NCI-H1694 treated with DMSO at 0.1 percent for 48 hours (cell line): ENCODE data around the gene ICAM1.

Experiments
- DNase-seq: peaks from one replicate; lab custom pipeline; 2025; lab: John Stamatoyannopoulos, UW

The ICAM1 gene

GRCh38 chr19:10321874-10322835 is 51.2 kb downstream of the ICAM1 start:
- no peak for DNase-seq

DNA sequence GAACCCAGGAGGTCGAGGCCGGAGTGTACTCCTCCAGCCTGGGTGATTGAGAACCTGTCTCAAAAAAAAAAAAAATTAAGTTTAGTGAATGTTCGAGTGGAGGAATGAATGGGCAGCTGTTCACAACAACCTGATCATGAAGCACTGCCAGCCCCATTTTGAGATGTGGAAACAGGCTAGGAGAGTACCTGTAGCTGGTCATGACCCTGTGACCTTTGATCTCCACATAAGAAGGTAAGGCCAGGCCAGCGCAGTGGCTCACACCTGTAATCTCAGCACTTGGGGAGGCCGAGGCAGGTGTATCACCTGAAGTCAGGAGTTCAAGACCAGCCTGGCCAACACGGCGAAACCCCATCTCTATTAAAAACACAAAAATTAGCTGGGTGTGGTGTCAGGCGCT is 54.8 kb downstream of the ICAM1 start:
- no peak for DNase-seq

DNA sequence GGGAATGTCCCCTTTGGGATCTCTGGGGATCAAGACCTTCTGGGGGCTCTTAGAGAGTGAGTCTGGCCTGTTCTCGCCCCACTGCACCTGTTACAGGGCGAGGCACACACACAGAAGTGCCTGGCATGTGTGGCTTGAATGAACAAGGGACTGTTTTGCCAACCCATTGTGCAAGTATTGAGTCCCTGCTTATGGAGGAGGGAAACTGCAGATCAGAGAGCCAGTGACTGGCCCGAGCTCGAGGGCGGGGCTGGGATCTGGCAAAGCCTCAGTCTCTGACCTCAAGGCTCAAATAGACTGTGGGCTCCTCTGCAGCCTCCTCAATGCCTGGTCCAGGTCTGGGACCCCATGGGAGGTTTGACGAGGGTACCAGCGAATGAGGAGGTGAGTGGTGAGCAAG is 56.9 kb downstream of the ICAM1 start:
- DNase-seq, result no peak

GRCh38 chr19:10328558-10329429 is 57.9 kb downstream of the ICAM1 start:
- no peak for DNase-seq

DNA sequence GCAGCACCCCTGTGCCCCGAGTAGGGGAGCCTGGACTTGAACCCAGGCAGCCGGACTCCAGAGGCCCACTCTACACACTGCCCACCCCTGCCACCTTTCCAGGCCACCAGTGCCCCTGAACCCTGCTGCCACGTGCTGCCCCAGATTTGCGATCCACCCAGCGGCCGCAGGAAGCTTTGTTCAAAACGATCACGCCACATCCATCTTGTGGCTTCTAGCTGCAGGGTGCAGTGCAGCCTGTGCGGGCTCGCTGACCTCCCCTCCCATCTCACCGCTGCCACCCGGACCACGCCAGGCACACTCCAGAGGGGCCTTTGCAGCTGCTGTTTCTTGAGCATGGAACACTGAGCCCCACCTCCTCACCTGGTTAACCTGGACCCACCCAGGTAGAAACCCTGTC is 58.6 kb downstream of the ICAM1 start:
- DNase-seq, result no peak

GRCh38 chr19:10332158-10332964 is 61.4 kb downstream of the ICAM1 start:
- DNase-seq, result peak; percentile 37

GRCh38 chr19:10332965-10333757 is 62.2 kb downstream of the ICAM1 start, which contains the start of gene RAVER1:
TSS of gene RAVER1 (minus strand) at chr19:10333529. CDS start at chr19:10333507, 22 bp downstream.
- DNase-seq, result peak; percentile 90

- no peak for DNase-seq
Observed at GRCh38 chr19:10333758-10334587, 63.1 kb downstream of the ICAM1 start.

GRCh38 chr19:10334588-10335351 is 63.9 kb downstream of the ICAM1 start:
- DNase-seq, result peak; percentile 3

GRCh38 chr19:10335352-10335985 is 64.5 kb downstream of the ICAM1 start:
- DNase-seq, result no peak
